Measurements from ENCODE around the gene EDDM3A. TPM values are rescaled to one million over a fixed set of nuclear protein-coding genes. Genes with fewer than 3 reads are reported as not detected.

EDDM3A gene
- total and polyA plus RNA-seq, 10 of the 15 experiments (the other 5 are each of a cell fraction or from before 2014, with no cell fraction given), result not detected

DNA sequence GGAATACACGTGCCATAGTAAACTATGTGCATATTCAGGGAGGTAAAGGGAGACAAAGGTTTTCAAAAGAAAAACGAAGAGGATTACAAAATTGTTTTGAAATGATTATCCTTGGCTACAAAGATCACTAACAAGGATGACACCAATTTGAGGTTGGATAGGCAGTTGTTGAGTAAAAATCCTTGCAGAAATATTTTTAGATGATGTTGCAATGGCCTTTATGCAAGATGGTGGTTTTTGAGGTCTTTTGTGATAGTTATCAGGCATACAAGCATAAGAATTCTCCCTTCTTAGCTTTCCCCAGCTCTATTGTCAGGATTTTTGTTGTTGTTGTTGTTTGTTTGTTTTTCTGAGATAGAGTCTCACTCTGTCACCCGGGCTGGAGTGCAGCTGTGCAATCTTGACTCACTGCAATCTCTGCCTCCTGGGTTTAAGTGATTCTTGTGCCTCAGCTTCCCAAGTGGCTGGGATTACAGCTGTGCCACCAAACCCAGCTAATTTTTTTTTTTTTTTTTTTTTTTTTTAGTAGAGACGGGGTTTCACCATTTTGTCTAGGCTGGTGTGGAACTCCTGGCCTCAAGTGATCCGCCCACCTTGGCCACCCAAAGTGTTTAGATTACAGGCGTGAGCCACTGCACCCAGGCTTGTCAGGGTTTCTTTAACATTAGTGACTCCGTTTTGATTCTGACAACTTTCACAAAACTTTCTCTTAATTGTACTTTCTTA lies 49.1 kb downstream of the EDDM3A start:
- ChIA-PET RAD21 (ENCODE audit: unreplicated experiment) (interaction anchor here (0.6 kb wide), 1 partner anchor 29 kb away, joined by 3 read pairs; no protein-coding TSS in a partner anchor), CTCF (interaction anchor here (1.2 kb wide), 1 partner anchor 24 kb away, joined by 4 read pairs; no protein-coding TSS in a partner anchor), POLR2A (no interaction called here), SMC1A (ENCODE audit: uncharacterized antibody, unreplicated experiment) (no interaction called here)
- Histone ChIP-seq H3K9ac (ENCODE audit: control insufficient read depth, insufficient read depth, low read length) (no peak overlapping the region; the same call in 1 of the 2 replicates), H3K79me2 (ENCODE audit: control insufficient read depth, insufficient read depth, low read length) (no peaks in the 10 kb centered on the region), H2AFZ (ENCODE audit: control insufficient read depth, low read depth, low read length) (no peak overlapping the region), H3K4me1 (ENCODE audit: control insufficient read depth, insufficient read depth, low read length) (peaks cover 19% of the 10 kb centered on the region), H3K4me3 (no peak overlapping the region), H3K4me2 (ENCODE audit: control insufficient read depth, insufficient read depth) (no peak overlapping the region), H4K20me1 (ENCODE audit: control insufficient read depth, insufficient read depth) (no peaks in the 10 kb centered on the region), H3K9me3 (replicated peaks; ENCODE audit: control insufficient read depth, insufficient read depth, low read length) (no peaks in the 10 kb centered on the region), H3K36me3 (ENCODE audit: control insufficient read depth in 2 of 2, insufficient read depth in 2 of 2, low read length in 1 of 2) (no peaks in the 10 kb centered on the region), H3K27me3 (replicated peaks in 1 of 2; ENCODE audit: control insufficient read depth in 2 of 2, insufficient read depth in 2 of 2, low read length in 1 of 2) (no peaks in the 10 kb centered on the region), H3K27ac (ENCODE audit: control insufficient read depth, insufficient read depth) (no peak overlapping the region)
- no peak for DNase-seq (ENCODE audit: low read depth, low spot score)
- WGBS (ENCODE audit: insufficient coverage, insufficient replicate concordance, low lambda C conversion rate, missing lambda C conversion rate), result 68% methylated on average over 6 of the region's 7 CpGs
- no TSS peak for BruUV-seq (replicated peaks)
- ATAC-seq, result no peak
- no peak for FAIRE-seq
- in situ Hi-C loops (cut with MboI), result no loop called here
- intact Hi-C loops (cut with micrococcal nuclease; ENCODE audit: unreplicated experiment), result no loop called here
- TF ChIP-seq SMC3 (IDR thresholded peaks at IDR 0.05; ENCODE audit: borderline replicate concordance, low read length) (no peak), JUND (IDR thresholded peaks at IDR 0.05; ENCODE audit: low read depth, low read length) (no peak), NFIC (IDR thresholded peaks at IDR 0.05; ENCODE audit: low read depth, low read length) (no peak), HDGF (IDR thresholded peaks at IDR 0.05) (no peak), BRCA1 (IDR thresholded peaks at IDR 0.05; ENCODE audit: low read depth, low read length) (no peak), ZNF207 (IDR thresholded peaks at IDR 0.05; ENCODE audit: borderline replicate concordance) (no peak), MTA2 (IDR thresholded peaks at IDR 0.05; ENCODE audit: low read depth) (no peak), RELA (IDR thresholded peaks at IDR 0.05; ENCODE audit: borderline replicate concordance, partially characterized antibody) (no peak), SUPT20H (IDR thresholded peaks at IDR 0.05; ENCODE audit: borderline replicate concordance, control insufficient read depth, low read depth, low read length) (no peak), MTA3 (IDR thresholded peaks at IDR 0.05; ENCODE audit: borderline replicate concordance, low read length) (no peak), JUNB (IDR thresholded peaks at IDR 0.05) (no peak), EED (IDR thresholded peaks at IDR 0.05; ENCODE audit: low read depth) (no peak), ASH2L (IDR thresholded peaks at IDR 0.05; ENCODE audit: borderline replicate concordance, low read depth) (no peak), ATF7 (IDR thresholded peaks at IDR 0.05; ENCODE audit: low read depth) (no peak), FOS (IDR thresholded peaks at IDR 0.05; ENCODE audit: borderline replicate concordance, extremely low read depth, insufficient read length) (no peak), NFXL1 (IDR thresholded peaks at IDR 0.05; ENCODE audit: borderline replicate concordance) (no peak), NFYA (IDR thresholded peaks at IDR 0.05; ENCODE audit: borderline replicate concordance, low read depth, low read length) (no peak)
- TF ChIP-seq, protein P1, sequence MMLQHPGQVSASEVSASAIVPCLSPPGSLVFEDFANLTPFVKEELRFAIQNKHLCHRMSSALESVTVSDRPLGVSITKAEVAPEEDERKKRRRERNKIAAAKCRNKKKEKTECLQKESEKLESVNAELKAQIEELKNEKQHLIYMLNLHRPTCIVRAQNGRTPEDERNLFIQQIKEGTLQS (IDR thresholded peaks at IDR 0.05; ENCODE audit: borderline replicate concordance, extremely low read depth, low read depth, low read length), result no peak
- TF ChIP-seq, protein P2, sequence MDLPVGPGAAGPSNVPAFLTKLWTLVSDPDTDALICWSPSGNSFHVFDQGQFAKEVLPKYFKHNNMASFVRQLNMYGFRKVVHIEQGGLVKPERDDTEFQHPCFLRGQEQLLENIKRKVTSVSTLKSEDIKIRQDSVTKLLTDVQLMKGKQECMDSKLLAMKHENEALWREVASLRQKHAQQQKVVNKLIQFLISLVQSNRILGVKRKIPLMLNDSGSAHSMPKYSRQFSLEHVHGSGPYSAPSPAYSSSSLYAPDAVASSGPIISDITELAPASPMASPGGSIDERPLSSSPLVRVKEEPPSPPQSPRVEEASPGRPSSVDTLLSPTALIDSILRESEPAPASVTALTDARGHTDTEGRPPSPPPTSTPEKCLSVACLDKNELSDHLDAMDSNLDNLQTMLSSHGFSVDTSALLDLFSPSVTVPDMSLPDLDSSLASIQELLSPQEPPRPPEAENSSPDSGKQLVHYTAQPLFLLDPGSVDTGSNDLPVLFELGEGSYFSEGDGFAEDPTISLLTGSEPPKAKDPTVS (IDR thresholded peaks at IDR 0.05; ENCODE audit: low read depth, low read length), result no peak
- TF ChIP-seq, protein P3, sequence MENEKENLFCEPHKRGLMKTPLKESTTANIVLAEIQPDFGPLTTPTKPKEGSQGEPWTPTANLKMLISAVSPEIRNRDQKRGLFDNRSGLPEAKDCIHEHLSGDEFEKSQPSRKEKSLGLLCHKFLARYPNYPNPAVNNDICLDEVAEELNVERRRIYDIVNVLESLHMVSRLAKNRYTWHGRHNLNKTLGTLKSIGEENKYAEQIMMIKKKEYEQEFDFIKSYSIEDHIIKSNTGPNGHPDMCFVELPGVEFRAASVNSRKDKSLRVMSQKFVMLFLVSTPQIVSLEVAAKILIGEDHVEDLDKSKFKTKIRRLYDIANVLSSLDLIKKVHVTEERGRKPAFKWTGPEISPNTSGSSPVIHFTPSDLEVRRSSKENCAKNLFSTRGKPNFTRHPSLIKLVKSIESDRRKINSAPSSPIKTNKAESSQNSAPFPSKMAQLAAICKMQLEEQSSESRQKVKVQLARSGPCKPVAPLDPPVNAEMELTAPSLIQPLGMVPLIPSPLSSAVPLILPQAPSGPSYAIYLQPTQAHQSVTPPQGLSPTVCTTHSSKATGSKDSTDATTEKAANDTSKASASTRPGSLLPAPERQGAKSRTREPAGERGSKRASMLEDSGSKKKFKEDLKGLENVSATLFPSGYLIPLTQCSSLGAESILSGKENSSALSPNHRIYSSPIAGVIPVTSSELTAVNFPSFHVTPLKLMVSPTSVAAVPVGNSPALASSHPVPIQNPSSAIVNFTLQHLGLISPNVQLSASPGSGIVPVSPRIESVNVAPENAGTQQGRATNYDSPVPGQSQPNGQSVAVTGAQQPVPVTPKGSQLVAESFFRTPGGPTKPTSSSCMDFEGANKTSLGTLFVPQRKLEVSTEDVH (IDR thresholded peaks at IDR 0.05; ENCODE audit: low read depth, partially characterized antibody), result no peak

Data from GM12878 (cell line).